ENCODE data around the gene VANGL2. TPM values are rescaled to one million over a fixed set of nuclear protein-coding genes. Genes with fewer than 3 reads are reported as not detected.
A peak's percentile ranks its signal among the peaks of the same experiment; 100 is the strongest.

Gene VANGL2
- total RNA-seq, 3 donors from 2014 or later, result 5.2 to 8.9 (median 8.7) TPM

DNA sequence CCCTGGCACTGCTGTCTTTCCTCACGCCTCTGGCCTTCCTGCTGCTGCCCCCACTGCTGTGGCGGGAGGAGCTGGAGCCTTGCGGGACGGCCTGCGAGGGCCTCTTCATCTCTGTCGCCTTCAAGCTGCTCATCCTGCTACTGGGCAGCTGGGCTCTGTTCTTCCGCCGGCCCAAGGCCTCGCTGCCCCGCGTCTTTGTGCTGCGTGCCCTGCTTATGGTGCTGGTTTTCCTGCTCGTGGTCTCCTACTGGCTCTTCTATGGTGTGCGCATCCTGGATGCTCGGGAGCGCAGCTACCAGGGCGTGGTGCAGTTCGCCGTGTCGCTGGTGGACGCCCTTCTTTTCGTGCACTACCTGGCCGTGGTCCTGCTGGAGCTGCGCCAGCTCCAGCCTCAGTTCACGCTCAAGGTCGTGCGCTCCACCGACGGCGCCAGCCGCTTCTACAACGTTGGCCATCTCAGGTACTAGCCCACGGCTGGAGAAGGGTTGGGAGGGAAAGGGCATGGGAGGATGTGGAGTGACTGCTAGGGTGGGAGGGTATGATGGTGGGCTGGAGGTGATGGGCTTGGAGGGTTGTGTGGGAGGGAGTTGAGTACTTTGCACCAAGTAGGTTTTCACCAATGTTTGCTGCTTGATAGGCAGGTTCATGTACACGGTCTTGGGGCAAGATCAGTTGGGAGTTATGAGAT, 18.9 kb downstream of the VANGL2 start:
- ATAC-seq, result no peak
- no peaks in the 10 kb centered on the region for H3K9me3 ChIP-seq
- no peaks in the 10 kb centered on the region for H3K4me1 ChIP-seq (ENCODE audit: low read depth)
- H3K36me3 ChIP-seq (ENCODE audit: low read depth), result no peaks in the 10 kb centered on the region
- intact Hi-C loops (cut with DNase I, micrococcal nuclease), result no loop called here
- DNase-seq, result no peak
- no peak overlapping the region for H3K4me3 ChIP-seq
- TF ChIP-seq, protein P1, sequence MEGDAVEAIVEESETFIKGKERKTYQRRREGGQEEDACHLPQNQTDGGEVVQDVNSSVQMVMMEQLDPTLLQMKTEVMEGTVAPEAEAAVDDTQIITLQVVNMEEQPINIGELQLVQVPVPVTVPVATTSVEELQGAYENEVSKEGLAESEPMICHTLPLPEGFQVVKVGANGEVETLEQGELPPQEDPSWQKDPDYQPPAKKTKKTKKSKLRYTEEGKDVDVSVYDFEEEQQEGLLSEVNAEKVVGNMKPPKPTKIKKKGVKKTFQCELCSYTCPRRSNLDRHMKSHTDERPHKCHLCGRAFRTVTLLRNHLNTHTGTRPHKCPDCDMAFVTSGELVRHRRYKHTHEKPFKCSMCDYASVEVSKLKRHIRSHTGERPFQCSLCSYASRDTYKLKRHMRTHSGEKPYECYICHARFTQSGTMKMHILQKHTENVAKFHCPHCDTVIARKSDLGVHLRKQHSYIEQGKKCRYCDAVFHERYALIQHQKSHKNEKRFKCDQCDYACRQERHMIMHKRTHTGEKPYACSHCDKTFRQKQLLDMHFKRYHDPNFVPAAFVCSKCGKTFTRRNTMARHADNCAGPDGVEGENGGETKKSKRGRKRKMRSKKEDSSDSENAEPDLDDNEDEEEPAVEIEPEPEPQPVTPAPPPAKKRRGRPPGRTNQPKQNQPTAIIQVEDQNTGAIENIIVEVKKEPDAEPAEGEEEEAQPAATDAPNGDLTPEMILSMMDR (IDR thresholded peaks at IDR 0.05), result no peak

- TF ChIP-seq, protein P1 (IDR thresholded peaks at IDR 0.05), result no peak
- intact Hi-C loops (cut with DNase I, micrococcal nuclease), result no loop called here
- no peaks in the 10 kb centered on the region for H3K36me3 ChIP-seq (ENCODE audit: low read depth)
These were observed 19.4 kb downstream of the VANGL2 start for GRCh38 chr1:160419838-160420169.

DNA sequence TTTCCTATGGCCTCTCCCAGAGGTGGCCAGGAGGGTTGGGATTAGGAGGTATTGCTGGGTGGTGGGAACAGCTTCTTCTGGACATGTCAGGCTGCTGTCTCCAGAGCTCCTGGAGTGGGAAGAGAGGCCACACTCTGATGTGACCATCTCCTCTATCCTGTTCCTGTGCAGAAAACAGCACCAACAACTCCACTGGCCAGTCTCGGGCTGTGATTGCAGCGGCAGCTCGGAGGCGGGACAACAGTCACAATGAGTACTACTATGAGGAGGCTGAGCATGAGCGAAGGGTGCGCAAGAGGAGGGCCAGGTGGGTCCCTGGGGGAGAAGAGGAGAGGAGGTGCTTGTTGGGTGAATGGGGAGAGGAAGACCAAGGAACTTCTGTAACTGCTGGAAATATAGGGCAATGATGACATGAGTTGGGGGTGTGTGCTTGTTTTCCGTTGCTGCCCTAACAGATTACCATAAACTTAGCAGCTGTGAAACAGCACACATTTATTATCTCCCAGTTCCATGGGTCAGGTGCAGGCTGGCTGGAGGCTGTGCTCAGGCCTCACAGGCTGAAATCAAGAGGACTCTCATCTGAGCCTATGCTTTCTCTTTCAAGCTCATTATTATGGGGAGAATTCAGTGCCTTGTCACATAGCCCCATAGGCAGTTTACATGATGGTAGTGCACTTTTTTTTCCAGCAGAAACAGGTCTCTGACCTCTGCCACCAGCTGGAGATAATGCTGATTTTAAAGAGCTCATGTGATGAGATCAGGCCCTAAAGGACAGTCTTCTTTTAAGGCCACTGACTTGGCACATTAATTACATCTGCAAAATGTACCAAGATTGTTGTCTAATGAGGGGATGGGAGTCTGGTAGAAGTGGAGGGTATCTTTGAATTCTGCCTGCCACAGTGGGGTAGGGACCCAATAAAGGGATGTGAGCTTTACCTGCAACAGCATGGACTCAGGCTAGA, 20.8 kb downstream of the VANGL2 start:
- intact Hi-C loops (cut with DNase I, micrococcal nuclease), result no loop called here
- peak; percentile 36 for ATAC-seq
- no peaks in the 10 kb centered on the region for H3K36me3 ChIP-seq (ENCODE audit: low read depth)

More at GRCh38 chr1:160419838-160420169, 19.4 kb downstream of the VANGL2 start:
- Histone ChIP-seq H3K4me3 (no peak overlapping the region), H3K4me1 (ENCODE audit: low read depth) (no peaks in the 10 kb centered on the region), H3K9me3 (no peaks in the 10 kb centered on the region)
- ATAC-seq (no peak), DNase-seq (no peak)

DNA sequence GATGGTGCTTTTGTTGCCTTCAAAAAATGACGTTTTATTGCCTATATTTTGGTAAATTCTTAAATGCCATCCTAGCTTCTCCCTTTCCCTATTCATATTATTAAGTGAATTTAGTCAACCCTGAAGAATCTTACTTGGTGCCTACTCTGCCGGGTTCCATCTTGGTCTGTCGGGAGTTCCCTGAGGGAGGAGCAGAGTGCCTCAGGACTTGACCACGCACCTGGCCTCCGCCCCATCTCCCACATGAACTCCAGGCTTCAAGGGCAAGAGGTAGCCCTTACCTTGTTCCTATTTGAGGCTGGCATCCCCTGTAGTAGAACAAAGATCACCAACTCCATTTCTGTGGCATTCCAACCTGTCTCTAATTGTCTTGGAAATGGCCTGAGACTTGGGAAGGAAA, 21.5 kb downstream of the VANGL2 start:
- Histone ChIP-seq H3K9me3 (no peaks in the 10 kb centered on the region), H3K4me3 (no peak overlapping the region), H3K4me1 (ENCODE audit: low read depth) (no peaks in the 10 kb centered on the region), H3K36me3 (ENCODE audit: low read depth) (no peaks in the 10 kb centered on the region)
- intact Hi-C loops (cut with DNase I, micrococcal nuclease), result no loop called here
- no peak for ATAC-seq
- DNase-seq, result no peak
- TF ChIP-seq, protein P1 (IDR thresholded peaks at IDR 0.05), result no peak

More for the DNA sequence above, 20.8 kb downstream of the VANGL2 start:
- H3K4me3 ChIP-seq, result no peak overlapping the region
- DNase-seq, result no peak
- no peaks in the 10 kb centered on the region for H3K4me1 ChIP-seq (ENCODE audit: low read depth)
- TF ChIP-seq, protein P1 (IDR thresholded peaks at IDR 0.05), result no peak
- H3K9me3 ChIP-seq, result no peaks in the 10 kb centered on the region

GRCh38 chr1:160423966-160424365, 23.6 kb downstream of the VANGL2 start:
- Histone ChIP-seq H3K4me1 (ENCODE audit: low read depth) (peaks cover 8% of the 10 kb centered on the region), H3K4me3 (no peak overlapping the region), H3K36me3 (ENCODE audit: low read depth) (no peaks in the 10 kb centered on the region), H3K9me3 (no peaks in the 10 kb centered on the region)
- no peak for DNase-seq
- intact Hi-C loops (cut with DNase I, micrococcal nuclease), result no loop called here
- TF ChIP-seq, protein P1 (IDR thresholded peaks at IDR 0.05), result no peak
- ATAC-seq, result no peak

Measured in mucosa of descending colon (tissue), 3 donors.